ENCODE results near the gene SUN2.

The SUN2 gene

GRCh38 chr22:38740116-38740723, 15.6 kb downstream of the SUN2 start:
- TF ChIP-seq EZH2phosphoT487 (IDR thresholded peaks at IDR 0.05; ENCODE audit: low read depth), result no peak
- no peak for TF ChIP-seq CTCF (IDR thresholded peaks at IDR 0.05; ENCODE audit: low read depth, low read length)
- Histone ChIP-seq H3K9ac (ENCODE audit: low read length) (no peak overlapping the region), H2AFZ (ENCODE audit: low read depth, low read length) (no peak overlapping the region), H3K4me1 (ENCODE audit: low read length) (no peaks in the 10 kb centered on the region), H3K27ac (ENCODE audit: low read length) (no peak overlapping the region), H3K79me2 (ENCODE audit: low read length) (no peaks in the 10 kb centered on the region), H3K4me3 (ENCODE audit: low read length) (no peak overlapping the region), H3K9me3 (ENCODE audit: insufficient read depth, low read length) (no peaks in the 10 kb centered on the region), H3K36me3 (replicated peaks; ENCODE audit: low read depth, low read length) (peaks cover 87% of the 10 kb centered on the region), H3K27me3 (ENCODE audit: low read depth, low read length) (no peaks in the 10 kb centered on the region), H4K20me1 (ENCODE audit: insufficient read depth, low read length) (no peaks in the 10 kb centered on the region; the same call in 1 of the 2 replicates), H3K4me2 (ENCODE audit: low read length) (no peak overlapping the region)

DNA sequence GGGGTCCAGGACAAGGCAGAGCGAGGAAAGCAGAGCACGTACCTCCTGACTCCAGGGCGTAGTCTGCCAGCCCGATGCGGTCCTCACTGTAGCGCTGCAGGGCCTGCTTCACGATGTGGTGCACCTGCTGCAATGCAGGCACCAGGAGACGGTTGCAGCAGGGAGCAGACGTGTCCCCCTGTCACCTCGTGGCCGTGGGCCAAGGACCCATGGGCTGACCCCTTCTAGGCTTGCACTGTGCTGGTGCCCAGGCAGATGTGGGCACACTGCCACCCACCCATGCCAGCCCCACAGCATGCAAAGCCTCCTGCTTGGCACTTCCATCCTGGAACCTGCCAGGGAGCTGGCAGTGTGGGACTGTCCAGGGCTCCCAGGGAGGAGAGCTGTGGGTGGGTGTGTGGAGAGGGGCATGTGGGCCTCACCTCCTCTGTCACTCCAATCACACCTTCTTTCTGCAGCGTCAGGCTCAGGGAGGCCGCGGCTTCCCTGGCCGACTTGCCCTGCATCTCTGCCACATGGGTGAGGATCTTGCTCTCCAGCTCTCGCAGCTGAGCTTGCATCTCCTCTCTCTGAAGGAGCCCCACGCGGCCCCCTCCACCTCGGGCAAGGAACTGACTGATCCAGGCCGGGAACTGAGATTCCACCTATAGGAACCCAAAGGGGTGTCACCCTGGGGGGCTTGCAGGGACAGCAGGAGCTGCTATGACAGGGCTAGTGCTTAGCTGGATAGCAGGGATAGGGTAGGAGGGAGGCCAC, 16.3 kb downstream of the SUN2 start:
- Histone ChIP-seq H3K27me3 (ENCODE audit: low read depth, low read length) (no peaks in the 10 kb centered on the region), H3K79me2 (ENCODE audit: low read length) (no peaks in the 10 kb centered on the region), H4K20me1 (ENCODE audit: insufficient read depth, low read length) (peaks cover under 1% of the 10 kb centered on the region; the same call in 1 of the 2 replicates), H3K4me1 (ENCODE audit: low read length) (no peaks in the 10 kb centered on the region), H3K9ac (ENCODE audit: low read length) (no peak overlapping the region), H2AFZ (ENCODE audit: low read depth, low read length) (no peak overlapping the region), H3K27ac (ENCODE audit: low read length) (no peak overlapping the region), H3K9me3 (ENCODE audit: insufficient read depth, low read length) (no peaks in the 10 kb centered on the region), H3K36me3 (replicated peaks; ENCODE audit: low read depth, low read length) (peaks cover 85% of the 10 kb centered on the region), H3K4me2 (ENCODE audit: low read length) (no peak overlapping the region), H3K4me3 (ENCODE audit: low read length) (no peak overlapping the region)
- TF ChIP-seq CTCF (IDR thresholded peaks at IDR 0.05; ENCODE audit: low read depth, low read length) (no peak), EZH2phosphoT487 (IDR thresholded peaks at IDR 0.05; ENCODE audit: low read depth) (no peak)

DNA sequence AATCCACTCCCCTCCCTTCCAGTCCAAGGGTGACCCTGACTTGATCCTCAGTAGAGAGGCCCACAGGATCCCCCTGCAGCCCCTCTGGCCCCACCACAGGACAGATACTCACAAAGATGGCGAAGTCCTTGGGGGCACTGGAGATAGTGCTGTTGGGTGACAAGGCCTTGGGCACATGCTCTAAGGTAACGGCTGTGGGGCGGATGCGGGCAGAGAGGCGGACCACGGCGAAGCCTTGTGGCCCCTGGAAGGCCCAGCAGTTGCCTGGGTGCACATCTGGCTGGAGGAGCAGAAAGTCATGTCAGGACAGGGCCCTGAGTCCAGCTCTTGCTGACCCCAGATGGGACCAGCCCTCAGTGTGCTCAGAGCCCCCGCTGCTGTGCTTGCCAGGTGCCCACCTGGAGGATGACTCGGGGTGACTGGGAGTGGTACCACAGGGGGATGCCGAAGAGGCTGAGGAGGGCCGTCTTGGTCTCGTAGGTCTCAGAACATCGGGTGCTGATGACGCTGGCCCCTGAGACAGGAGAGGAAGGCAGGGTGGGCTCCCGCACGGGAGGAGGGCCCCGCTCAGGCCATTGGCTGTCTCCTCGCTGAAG, 17.2 kb downstream of the SUN2 start:
- H3K9me3 ChIP-seq (ENCODE audit: insufficient read depth, low read length), result no peaks in the 10 kb centered on the region
- no peak for TF ChIP-seq EZH2phosphoT487 (IDR thresholded peaks at IDR 0.05; ENCODE audit: low read depth)
- no peak overlapping the region for H3K9ac ChIP-seq (ENCODE audit: low read length)
- H3K4me3 ChIP-seq (ENCODE audit: low read length), result no peak overlapping the region
- H2AFZ ChIP-seq (ENCODE audit: low read depth, low read length), result no peak overlapping the region
- H3K27ac ChIP-seq (ENCODE audit: low read length), result no peak overlapping the region
- H3K4me2 ChIP-seq (ENCODE audit: low read length), result no peak overlapping the region
- no peaks in the 10 kb centered on the region for H3K27me3 ChIP-seq (ENCODE audit: low read depth, low read length)
- peaks cover 91% of the 10 kb centered on the region for H3K36me3 ChIP-seq (replicated peaks; ENCODE audit: low read depth, low read length)
- no peaks in the 10 kb centered on the region for H3K4me1 ChIP-seq (ENCODE audit: low read length)
- H3K79me2 ChIP-seq (ENCODE audit: low read length), result no peaks in the 10 kb centered on the region
- peaks cover 10% of the 10 kb centered on the region; the same call in 1 of the 2 replicates for H4K20me1 ChIP-seq (ENCODE audit: insufficient read depth, low read length)

DNA sequence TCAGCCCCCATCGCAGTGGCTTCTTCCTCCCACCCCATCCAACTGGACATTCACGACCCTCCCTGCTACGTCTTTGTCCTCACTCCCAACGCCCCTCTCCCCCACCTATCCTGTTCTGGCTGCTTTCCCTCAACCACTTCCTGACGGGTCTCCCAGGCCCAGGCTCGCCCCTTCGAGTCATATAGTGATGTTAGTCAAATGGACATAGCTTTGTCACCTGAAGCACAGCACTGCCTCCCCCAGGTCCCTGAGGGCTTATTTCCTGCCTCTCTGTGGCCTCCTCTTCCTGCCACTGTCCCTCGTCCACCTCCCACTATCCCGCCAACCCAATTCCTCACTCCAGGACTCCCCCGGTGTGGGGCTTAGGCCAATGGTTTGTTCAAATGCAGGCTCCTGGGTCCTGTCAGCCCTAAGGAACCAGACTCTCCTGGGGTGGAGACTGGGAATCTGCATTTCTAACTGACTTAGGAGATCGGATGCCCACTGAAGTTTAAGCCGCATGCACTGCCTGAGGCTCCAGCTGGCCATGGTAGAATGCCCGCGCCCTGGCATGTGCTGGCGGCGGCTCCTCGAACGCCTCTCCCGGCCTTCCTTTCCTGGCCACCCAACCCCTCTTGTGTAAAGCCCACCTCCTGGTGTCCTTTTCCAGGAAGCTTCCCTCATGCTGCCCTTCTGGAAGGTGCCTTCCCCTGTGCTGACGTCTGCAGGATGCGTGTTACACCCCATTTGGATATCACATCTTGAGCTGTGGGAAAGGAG, 18.3 kb downstream of the SUN2 start:
- H2AFZ ChIP-seq (ENCODE audit: low read depth, low read length), result no peak overlapping the region
- TF ChIP-seq EZH2phosphoT487 (IDR thresholded peaks at IDR 0.05; ENCODE audit: low read depth), result no peak
- TF ChIP-seq CTCF (IDR thresholded peaks at IDR 0.05; ENCODE audit: low read depth, low read length), result no peak
- peaks cover 10% of the 10 kb centered on the region; the same call in 1 of the 2 replicates for H4K20me1 ChIP-seq (ENCODE audit: insufficient read depth, low read length)
- peaks cover 91% of the 10 kb centered on the region for H3K36me3 ChIP-seq (replicated peaks; ENCODE audit: low read depth, low read length)
- H3K79me2 ChIP-seq (ENCODE audit: low read length), result no peaks in the 10 kb centered on the region
- H3K27ac ChIP-seq (ENCODE audit: low read length), result no peak overlapping the region
- no peak overlapping the region for H3K9ac ChIP-seq (ENCODE audit: low read length)
- no peaks in the 10 kb centered on the region for H3K4me1 ChIP-seq (ENCODE audit: low read length)
- no peak overlapping the region for H3K4me3 ChIP-seq (ENCODE audit: low read length)
- H3K4me2 ChIP-seq (ENCODE audit: low read length), result no peak overlapping the region
- H3K27me3 ChIP-seq (ENCODE audit: low read depth, low read length), result no peaks in the 10 kb centered on the region
- no peaks in the 10 kb centered on the region for H3K9me3 ChIP-seq (ENCODE audit: insufficient read depth, low read length)
